ENCODE data around the gene SORBS2.

DNA sequence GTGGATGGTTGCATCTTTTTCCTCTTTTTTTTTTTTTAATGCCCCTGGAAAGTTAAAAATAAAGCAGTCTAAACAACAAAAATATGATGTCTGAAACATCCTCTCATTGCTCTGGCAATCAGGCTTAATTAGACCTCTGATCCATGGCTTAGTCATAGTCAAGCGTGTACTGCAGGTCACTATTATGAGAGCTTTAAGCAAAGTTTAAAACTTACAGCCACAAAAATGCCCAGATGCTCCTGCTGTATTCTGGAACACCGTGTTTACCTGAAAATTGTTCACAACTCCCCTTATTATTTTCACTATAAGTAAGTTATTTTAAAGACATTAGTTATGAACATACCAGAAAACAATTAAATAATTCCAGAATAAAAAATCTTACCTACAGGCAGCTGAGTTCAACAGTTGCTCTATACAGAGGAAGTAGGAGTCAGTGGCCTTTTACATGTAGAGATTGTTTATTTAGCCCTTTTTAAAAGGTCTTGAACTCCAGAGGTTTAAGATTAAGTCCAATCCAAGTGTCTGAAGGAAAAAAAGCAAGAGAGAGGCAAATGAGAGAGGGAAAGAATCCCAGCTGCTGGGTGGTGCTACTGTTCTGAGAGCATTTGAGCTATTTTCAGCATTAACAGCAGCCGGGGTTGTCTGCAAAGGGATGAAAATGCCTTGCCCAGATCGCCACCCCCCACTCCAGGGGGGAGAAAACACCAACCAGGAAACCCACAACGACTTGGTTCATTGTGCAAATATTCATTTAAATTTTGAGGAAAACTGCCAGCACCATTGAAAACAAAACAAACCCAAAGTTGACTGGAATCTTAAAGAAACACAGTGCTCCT, 36.9 kb downstream of the SORBS2 start:
- TF ChIP-seq, protein P1, sequence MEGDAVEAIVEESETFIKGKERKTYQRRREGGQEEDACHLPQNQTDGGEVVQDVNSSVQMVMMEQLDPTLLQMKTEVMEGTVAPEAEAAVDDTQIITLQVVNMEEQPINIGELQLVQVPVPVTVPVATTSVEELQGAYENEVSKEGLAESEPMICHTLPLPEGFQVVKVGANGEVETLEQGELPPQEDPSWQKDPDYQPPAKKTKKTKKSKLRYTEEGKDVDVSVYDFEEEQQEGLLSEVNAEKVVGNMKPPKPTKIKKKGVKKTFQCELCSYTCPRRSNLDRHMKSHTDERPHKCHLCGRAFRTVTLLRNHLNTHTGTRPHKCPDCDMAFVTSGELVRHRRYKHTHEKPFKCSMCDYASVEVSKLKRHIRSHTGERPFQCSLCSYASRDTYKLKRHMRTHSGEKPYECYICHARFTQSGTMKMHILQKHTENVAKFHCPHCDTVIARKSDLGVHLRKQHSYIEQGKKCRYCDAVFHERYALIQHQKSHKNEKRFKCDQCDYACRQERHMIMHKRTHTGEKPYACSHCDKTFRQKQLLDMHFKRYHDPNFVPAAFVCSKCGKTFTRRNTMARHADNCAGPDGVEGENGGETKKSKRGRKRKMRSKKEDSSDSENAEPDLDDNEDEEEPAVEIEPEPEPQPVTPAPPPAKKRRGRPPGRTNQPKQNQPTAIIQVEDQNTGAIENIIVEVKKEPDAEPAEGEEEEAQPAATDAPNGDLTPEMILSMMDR (IDR thresholded peaks at IDR 0.05; ENCODE audit: low read depth, low read length): no peak
- no peak for TF ChIP-seq EZH2phosphoT487 (IDR thresholded peaks at IDR 0.05; ENCODE audit: low read depth)
